GM12892 (cell line): ENCODE data around the gene SAE1.

Experiments used
- POLR2A ChIP-seq: IDR thresholded peaks from 2 replicates; pipeline ENCODE4 v1.6.1; 2011; ENCODE audit warnings: low read depth, low read length, control low read depth
- POLR2AphosphoS5 ChIP-seq: IDR thresholded peaks from 2 replicates; pipeline ENCODE4 v1.6.1; 2011; ENCODE audit warnings: low read depth, low read length, control low read depth
- TAF1 ChIP-seq: IDR thresholded peaks from 2 replicates; pipeline ENCODE4 v1.6.1; 2011; ENCODE audit warnings: low read depth, mild to moderate bottlenecking, control low read depth, low read length, borderline replicate concordance

DNA sequence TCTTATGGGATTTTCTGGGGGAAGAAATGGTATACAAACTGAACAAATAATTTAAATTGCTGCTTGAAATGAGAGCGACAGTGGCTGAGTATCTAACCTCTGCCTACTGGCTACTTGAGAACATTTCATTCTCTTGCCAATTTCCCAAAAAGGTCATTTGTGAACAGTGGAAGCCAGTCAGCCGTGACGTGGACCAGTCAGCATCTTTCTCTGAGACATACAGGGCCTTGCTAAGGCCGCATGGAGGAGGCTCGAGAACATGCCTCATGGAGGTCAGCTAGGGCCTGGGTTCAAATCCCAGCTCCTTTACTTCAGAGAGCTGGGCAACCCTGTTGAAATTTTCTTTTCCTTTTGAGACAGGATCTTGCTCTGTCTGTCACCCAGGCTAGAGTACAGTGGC is 37.4 kb upstream of the SAE1 start:
- TF ChIP-seq POLR2A (no peak), POLR2AphosphoS5 (no peak), TAF1 (no peak)
